Measurements from ENCODE around the gene PRKCB.

DNA sequence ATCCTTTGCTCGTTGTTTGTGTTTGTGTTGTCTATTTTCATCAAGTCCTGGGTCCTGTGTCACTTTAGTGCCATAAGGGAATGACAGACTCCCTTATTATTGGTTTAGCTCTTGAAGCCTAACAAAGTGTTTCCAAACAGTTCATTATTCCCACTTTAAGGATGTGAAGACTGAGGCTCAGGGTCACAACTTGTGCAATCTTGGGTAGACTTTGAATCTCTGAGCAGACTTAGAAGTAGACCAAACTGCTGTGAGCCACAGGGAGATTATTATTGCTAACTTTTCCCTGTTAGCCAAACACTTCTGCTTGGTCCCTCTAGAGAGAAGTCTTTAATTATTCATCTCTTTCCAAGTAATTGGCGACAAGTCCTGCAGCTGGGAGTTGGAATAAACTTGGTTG, 31.8 kb downstream of the PRKCB start:
- TF ChIP-seq, protein P1, sequence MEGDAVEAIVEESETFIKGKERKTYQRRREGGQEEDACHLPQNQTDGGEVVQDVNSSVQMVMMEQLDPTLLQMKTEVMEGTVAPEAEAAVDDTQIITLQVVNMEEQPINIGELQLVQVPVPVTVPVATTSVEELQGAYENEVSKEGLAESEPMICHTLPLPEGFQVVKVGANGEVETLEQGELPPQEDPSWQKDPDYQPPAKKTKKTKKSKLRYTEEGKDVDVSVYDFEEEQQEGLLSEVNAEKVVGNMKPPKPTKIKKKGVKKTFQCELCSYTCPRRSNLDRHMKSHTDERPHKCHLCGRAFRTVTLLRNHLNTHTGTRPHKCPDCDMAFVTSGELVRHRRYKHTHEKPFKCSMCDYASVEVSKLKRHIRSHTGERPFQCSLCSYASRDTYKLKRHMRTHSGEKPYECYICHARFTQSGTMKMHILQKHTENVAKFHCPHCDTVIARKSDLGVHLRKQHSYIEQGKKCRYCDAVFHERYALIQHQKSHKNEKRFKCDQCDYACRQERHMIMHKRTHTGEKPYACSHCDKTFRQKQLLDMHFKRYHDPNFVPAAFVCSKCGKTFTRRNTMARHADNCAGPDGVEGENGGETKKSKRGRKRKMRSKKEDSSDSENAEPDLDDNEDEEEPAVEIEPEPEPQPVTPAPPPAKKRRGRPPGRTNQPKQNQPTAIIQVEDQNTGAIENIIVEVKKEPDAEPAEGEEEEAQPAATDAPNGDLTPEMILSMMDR (IDR thresholded peaks at IDR 0.05; ENCODE audit: insufficient read depth, low read length), result no peak
- no peak for TF ChIP-seq POLR2AphosphoS5 (IDR thresholded peaks at IDR 0.05; ENCODE audit: low read depth)
- TF ChIP-seq, protein P2, sequence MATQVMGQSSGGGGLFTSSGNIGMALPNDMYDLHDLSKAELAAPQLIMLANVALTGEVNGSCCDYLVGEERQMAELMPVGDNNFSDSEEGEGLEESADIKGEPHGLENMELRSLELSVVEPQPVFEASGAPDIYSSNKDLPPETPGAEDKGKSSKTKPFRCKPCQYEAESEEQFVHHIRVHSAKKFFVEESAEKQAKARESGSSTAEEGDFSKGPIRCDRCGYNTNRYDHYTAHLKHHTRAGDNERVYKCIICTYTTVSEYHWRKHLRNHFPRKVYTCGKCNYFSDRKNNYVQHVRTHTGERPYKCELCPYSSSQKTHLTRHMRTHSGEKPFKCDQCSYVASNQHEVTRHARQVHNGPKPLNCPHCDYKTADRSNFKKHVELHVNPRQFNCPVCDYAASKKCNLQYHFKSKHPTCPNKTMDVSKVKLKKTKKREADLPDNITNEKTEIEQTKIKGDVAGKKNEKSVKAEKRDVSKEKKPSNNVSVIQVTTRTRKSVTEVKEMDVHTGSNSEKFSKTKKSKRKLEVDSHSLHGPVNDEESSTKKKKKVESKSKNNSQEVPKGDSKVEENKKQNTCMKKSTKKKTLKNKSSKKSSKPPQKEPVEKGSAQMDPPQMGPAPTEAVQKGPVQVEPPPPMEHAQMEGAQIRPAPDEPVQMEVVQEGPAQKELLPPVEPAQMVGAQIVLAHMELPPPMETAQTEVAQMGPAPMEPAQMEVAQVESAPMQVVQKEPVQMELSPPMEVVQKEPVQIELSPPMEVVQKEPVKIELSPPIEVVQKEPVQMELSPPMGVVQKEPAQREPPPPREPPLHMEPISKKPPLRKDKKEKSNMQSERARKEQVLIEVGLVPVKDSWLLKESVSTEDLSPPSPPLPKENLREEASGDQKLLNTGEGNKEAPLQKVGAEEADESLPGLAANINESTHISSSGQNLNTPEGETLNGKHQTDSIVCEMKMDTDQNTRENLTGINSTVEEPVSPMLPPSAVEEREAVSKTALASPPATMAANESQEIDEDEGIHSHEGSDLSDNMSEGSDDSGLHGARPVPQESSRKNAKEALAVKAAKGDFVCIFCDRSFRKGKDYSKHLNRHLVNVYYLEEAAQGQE (IDR thresholded peaks at IDR 0.05; ENCODE audit: insufficient replicate concordance, low read depth), result no peak

Data from HL-60 (cell line).